H1 (cell line): ENCODE measurements around the gene TUBB8. TPM values are rescaled to one million over a fixed set of nuclear protein-coding genes. Genes with fewer than 3 reads are reported as not detected.

ENCODE experiments used
- CTCF ChIA-PET: fragments of 300-600 bp; sonication (Branson Sonifier 250); formaldehyde crosslinking; loops from one replicate; lab custom pipeline; 2021; ENCODE audit not compliant: partially characterized antibody; lab: Charles Lee
- POLR2A ChIA-PET: fragments of 300-600 bp; sonication (Branson Sonifier 250); formaldehyde crosslinking; loops from one replicate; lab custom pipeline; 2021; ENCODE audit warnings: inconsistent platforms; ENCODE audit not compliant: partially characterized antibody; lab: Charles Lee
- DNase-seq, 2 experiments: peaks; one replicate each; pipeline versions ENCODE4 v3.0.0 to v3.0.0-alpha.2; 2010 to 2022; ENCODE audit warnings: low spot score in 2 of 2, low read depth in 1 of 2, mixed read lengths in 1 of 2
- FAIRE-seq: peaks from 2 replicates; lab custom pipeline; 2011; peaks lifted over from hg19 to GRCh38; lab: Jason Lieb, UNC
- H2AFZ ChIP-seq: 2 replicates; pipeline ENCODE4 v1.8.1; 2012; ENCODE audit warnings: low read length, inconsistent platforms
- H2AK5ac ChIP-seq: 2 replicates; pipeline ENCODE4 v1.6.1; 2013; ENCODE audit warnings: low read depth, low read length
- H2BK120ac ChIP-seq: replicated peaks from 2 replicates; pipeline ENCODE3; 2013; ENCODE audit warnings: low read depth, low read length, inconsistent platforms
- H2BK12ac ChIP-seq: 2 replicates; pipeline ENCODE4 v1.6.1; 2013; ENCODE audit warnings: low read depth, low read length
- H2BK15ac ChIP-seq: 2 replicates; pipeline ENCODE4 v1.6.1; 2013; ENCODE audit warnings: low read length
- H2BK20ac ChIP-seq: 2 replicates; pipeline ENCODE4 v1.6.1; 2013; ENCODE audit warnings: low read length
- H2BK5ac ChIP-seq: 2 replicates; pipeline ENCODE4 v1.6.1; 2013; ENCODE audit warnings: low read depth, low read length
- H3K14ac ChIP-seq: 2 replicates; pipeline ENCODE4 v1.6.1; 2013; ENCODE audit warnings: inconsistent platforms; ENCODE audit not compliant: insufficient read length
- H3K18ac ChIP-seq: 2 replicates; pipeline ENCODE4 v1.6.1; 2013; ENCODE audit warnings: low read length; ENCODE audit errors: extremely low read depth
- H3K23ac ChIP-seq: 2 replicates; pipeline ENCODE4 v1.6.1; 2013; ENCODE audit warnings: inconsistent platforms; ENCODE audit not compliant: insufficient read length
- H3K23me2 ChIP-seq: 2 replicates; pipeline ENCODE4 v1.6.1; 2013; ENCODE audit warnings: low read depth, low read length
- H3K27ac ChIP-seq: 2 replicates; pipeline ENCODE4 v1.6.1; 2011; ENCODE audit warnings: low read depth, low read length, inconsistent platforms
- H3K27me3 ChIP-seq, 4 experiments: replicated peaks in 1 of 4; 1 replicate in 1 of 4; 2 replicates in 3 of 4; pipeline versions ENCODE4 v1.6.1 to v1.8.1; 2011 to 2013; ENCODE audit warnings: low read length in 3 of 4, mild to moderate bottlenecking in 3 of 4, inconsistent platforms in 2 of 4, mixed read lengths in 2 of 4, moderate library complexity in 1 of 4; ENCODE audit not compliant: control insufficient read depth in 3 of 4, insufficient read depth in 3 of 4; ENCODE audit errors: extremely low read depth in 1 of 4
- H3K36me3 ChIP-seq, 4 experiments: 2 replicates each; pipeline versions ENCODE4 v1.6.1 to v1.8.1; 2011 to 2013; ENCODE audit warnings: mild to moderate bottlenecking in 4 of 4, low read length in 3 of 4, moderate library complexity in 2 of 4, control low read depth in 1 of 4, inconsistent platforms in 1 of 4; ENCODE audit not compliant: insufficient read depth in 4 of 4, control insufficient read depth in 2 of 4
- H3K4ac ChIP-seq: replicated peaks from 2 replicates; pipeline ENCODE3; 2013; ENCODE audit warnings: low read length, low read depth, mixed read lengths, inconsistent platforms; ENCODE audit not compliant: insufficient read length
- H3K4me1 ChIP-seq, 4 experiments: replicated peaks in 1 of 4; 1 replicate in 1 of 4; 2 replicates in 3 of 4; pipeline versions ENCODE4 v1.6.1 to v1.8.1; 2011 to 2013; ENCODE audit warnings: low read length in 3 of 4, inconsistent platforms in 2 of 4, mixed read lengths in 1 of 4; ENCODE audit not compliant: insufficient read depth in 4 of 4, control insufficient read depth in 3 of 4
- H3K4me2 ChIP-seq, 2 experiments: 2 replicates each; pipeline versions ENCODE4 v1.6.1 to v1.8.1; 2011 to 2013; ENCODE audit warnings: low read depth in 2 of 2, low read length in 2 of 2, control low read depth in 1 of 2, inconsistent platforms in 1 of 2, mild to moderate bottlenecking in 1 of 2; ENCODE audit not compliant: insufficient read depth in 1 of 2
- H3K4me3 ChIP-seq, 4 experiments: fragments of 200-600, 300-600 bp in 1 of 4; sonication (generic), shearing (Covaris generic), sonication (Bioruptor Twin) in 1 of 4; 2 replicates each; pipeline versions ENCODE4 v1.5.1 to v1.8.1; 2011 to 2016; ENCODE audit warnings: low read length in 4 of 4, low read depth in 3 of 4, control low read depth in 2 of 4, inconsistent platforms in 2 of 4, mild to moderate bottlenecking in 2 of 4, mixed read lengths in 1 of 4, moderate library complexity in 1 of 4; ENCODE audit not compliant: insufficient read depth in 2 of 4; ENCODE audit errors: extremely low read depth in 1 of 4
- H3K56ac ChIP-seq: replicated peaks from 2 replicates; pipeline ENCODE3; 2013; ENCODE audit warnings: low read depth, mild to moderate bottlenecking, mixed read lengths, low read length, inconsistent platforms; ENCODE audit not compliant: insufficient read length
- H3K79me1 ChIP-seq: 2 replicates; pipeline ENCODE4 v1.6.1; 2013; ENCODE audit warnings: low read depth, low read length, control low read depth
- H3K79me2 ChIP-seq, 2 experiments: 2 replicates each; pipeline versions ENCODE4 v1.6.1 to v1.8.1; 2012 to 2013; ENCODE audit warnings: low read length in 2 of 2, mild to moderate bottlenecking in 2 of 2, inconsistent platforms in 1 of 2; ENCODE audit not compliant: insufficient read depth in 2 of 2, control insufficient read depth in 1 of 2
- H3K9ac ChIP-seq, 4 experiments: replicated peaks in 1 of 4; 1 replicate in 1 of 4; 2 replicates in 3 of 4; pipeline versions ENCODE4 v1.6.1 to v1.8.1; 2011 to 2013; ENCODE audit warnings: low read depth in 3 of 4, low read length in 3 of 4, control low read depth in 2 of 4, mild to moderate bottlenecking in 2 of 4, moderate library complexity in 2 of 4, inconsistent platforms in 1 of 4; ENCODE audit errors: extremely low read depth in 1 of 4
- H3K9me3 ChIP-seq, 2 experiments: 2 replicates each; pipeline versions ENCODE4 v1.6.1 to v1.8.1; 2012 to 2013; ENCODE audit warnings: mild to moderate bottlenecking in 2 of 2, moderate library complexity in 2 of 2, control low read depth in 1 of 2, inconsistent platforms in 1 of 2, low read depth in 1 of 2, low read length in 1 of 2, mixed read lengths in 1 of 2; ENCODE audit not compliant: insufficient read depth in 2 of 2
- H4K20me1 ChIP-seq, 2 experiments: replicated peaks in 1 of 2; 2 replicates each; pipeline versions ENCODE3 to v1.8.1; 2011 to 2013; ENCODE audit warnings: inconsistent platforms in 2 of 2, low read length in 2 of 2, mild to moderate bottlenecking in 1 of 2; ENCODE audit not compliant: insufficient read depth in 2 of 2, control insufficient read depth in 1 of 2
- H4K5ac ChIP-seq: 2 replicates; pipeline ENCODE4 v1.6.1; 2013; ENCODE audit warnings: low read length, low read depth, mixed read lengths, inconsistent platforms; ENCODE audit not compliant: insufficient read length
- H4K8ac ChIP-seq: 2 replicates; pipeline ENCODE4 v1.8.0; 2013; ENCODE audit warnings: mild to moderate bottlenecking, moderate library complexity, low read length, inconsistent platforms; ENCODE audit not compliant: insufficient read depth; ENCODE audit errors: extremely low read depth
- H4K91ac ChIP-seq: replicated peaks from 2 replicates; pipeline ENCODE3; 2013; ENCODE audit warnings: low read length, mixed read lengths, inconsistent platforms; ENCODE audit not compliant: insufficient read length
- PHF8 ChIP-seq: fragments of 200-600 bp; sonication (generic); conservative IDR thresholded peaks from 2 replicates; pipeline ENCODE4 v1.7.1; 2012; ENCODE audit warnings: low read depth, mild to moderate bottlenecking, inconsistent platforms, low read length, moderate library complexity
- SP1 ChIP-seq: IDR thresholded peaks from 2 replicates; pipeline ENCODE4 v1.6.1; 2011; ENCODE audit warnings: low read depth, low read length
- WGBS, 2 experiments: shearing (Covaris generic) in 1 of 2; methylation state at CpG; one replicate each; pipeline versions ENCODE4 v1.1.6 to v1.1.7; 2013 to 2015; ENCODE audit warnings: low lambda C conversion rate in 2 of 2, mixed read lengths in 2 of 2, inconsistent platforms in 1 of 2, low coverage in 1 of 2, missing lambda C conversion rate in 1 of 2; ENCODE audit not compliant: insufficient replicate concordance in 2 of 2, insufficient coverage in 1 of 2, insufficient read length in 1 of 2; ENCODE audit errors: extremely low coverage in 1 of 2, missing lambda C conversion rate in 1 of 2; 5-methylcytosine and 5-hydroxymethylcytosine counted together
- polyA plus RNA-seq, 7 experiments: library from polyadenylated mRNA; depleted of rRNA in 3 of 7; stranded (reverse) in 5 of 7; unstranded in 2 of 7; fragments of >200 nt in 5 of 7; fragments of 200-250 nt in 2 of 7; gene quantifications; 1 replicate in 5 of 7; 2 replicates in 1 of 7; 4 replicates in 1 of 7; pipeline versions ENCODE4 v1.2.1 to v1.2.3, GENCODE V29; 2011 to 2013; ENCODE audit warnings: missing spikeins in 2 of 7, mixed read lengths in 2 of 7
- total RNA-seq: library from RNA; stranded (reverse); fragmentation: NEBNext Ultra II Directional; extraction: Animal tissue kit (Norgen Biotek cat#: 25700); gene quantifications from 2 replicates; pipeline ENCODE4 v1.2.1, GENCODE V29; 2021
- TF ChIP-seq, protein P1 (sequence below): IDR thresholded peaks from 2 replicates; pipeline ENCODE4 v1.6.1; 2011; ENCODE audit warnings: low read length, improper control_type of control experiment

The TUBB8 gene
- total and polyA plus RNA-seq, 2 of the 8 experiments (the other 6 are each of a cell fraction or from before 2014, with no cell fraction given), result 1.4 to 1.5 TPM

DNA sequence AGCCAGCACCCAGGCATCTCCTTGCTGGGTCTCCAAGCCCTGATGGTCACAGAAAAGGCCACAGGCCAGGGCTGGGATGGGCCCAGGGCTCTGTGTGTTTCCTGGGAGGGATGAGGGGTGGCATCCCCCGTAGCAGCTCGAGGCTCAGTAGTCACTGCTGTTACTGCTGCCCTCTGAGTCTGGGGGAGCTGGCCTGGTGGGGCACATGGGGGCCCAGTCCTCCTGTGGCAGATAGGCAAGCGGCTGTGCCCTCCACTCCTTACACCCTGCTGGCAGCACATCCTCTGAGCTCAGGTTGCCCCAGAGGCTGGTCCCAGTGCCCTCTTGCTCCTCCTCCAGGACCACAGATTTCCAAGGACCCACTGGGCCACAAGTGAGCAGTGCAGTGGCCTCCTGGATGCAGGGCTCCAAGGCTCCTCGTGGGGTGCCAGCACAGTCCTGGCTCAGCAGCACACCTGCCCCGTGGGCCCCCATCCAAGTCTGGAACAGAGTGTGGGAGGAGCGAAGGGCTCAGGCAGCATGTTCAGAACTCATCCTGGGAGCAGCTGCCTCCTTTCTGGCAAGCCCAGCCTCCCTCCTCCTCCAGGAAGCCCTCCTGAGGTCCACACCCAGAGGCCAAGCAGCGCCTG, 31.5 kb upstream of the TUBB8 start:
- Histone ChIP-seq H3K23me2 (peaks cover 2% of the 10 kb centered on the region; the same call in 1 of the 2 replicates), H3K23ac (no peak overlapping the region), H3K4me3 (no peak overlapping the region), H3K9me3 (peaks cover 0 to 36% of the 10 kb centered on the region in 2 experiments; a peak in 2 of 4 replicates), H2AFZ (no peak overlapping the region), H2AK5ac (no peak overlapping the region), H3K36me3 (no peaks in the 10 kb centered on the region), H3K18ac (no peak overlapping the region), H3K56ac (no peak overlapping the region), H2BK15ac (no peak overlapping the region), H3K4ac (no peak overlapping the region), H3K9ac (no peak overlapping the region), H3K4me2 (no peak overlapping the region), H4K5ac (no peak overlapping the region), H2BK12ac (no peak overlapping the region), H4K91ac (no peak overlapping the region), H3K4me1 (no peaks in the 10 kb centered on the region), H3K27me3 (peaks cover 0 to 6% (median 4%) of the 10 kb centered on the region in 4 experiments; a peak in 4 of 7 replicates)
- ChIA-PET CTCF (interaction anchor here (1.4 kb wide), 1 partner anchor 11 kb away, joined by 4 read pairs; no protein-coding TSS in a partner anchor), POLR2A (no interaction called here)
- WGBS, 2 experiments, result 88% methylated on average over 5 of the region's 7 CpGs; no CpG with 5 or more reads in 1 of the 2 experiments
- no peak for DNase-seq
- TF ChIP-seq, protein P1, sequence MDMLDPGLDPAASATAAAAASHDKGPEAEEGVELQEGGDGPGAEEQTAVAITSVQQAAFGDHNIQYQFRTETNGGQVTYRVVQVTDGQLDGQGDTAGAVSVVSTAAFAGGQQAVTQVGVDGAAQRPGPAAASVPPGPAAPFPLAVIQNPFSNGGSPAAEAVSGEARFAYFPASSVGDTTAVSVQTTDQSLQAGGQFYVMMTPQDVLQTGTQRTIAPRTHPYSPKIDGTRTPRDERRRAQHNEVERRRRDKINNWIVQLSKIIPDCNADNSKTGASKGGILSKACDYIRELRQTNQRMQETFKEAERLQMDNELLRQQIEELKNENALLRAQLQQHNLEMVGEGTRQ, result no peak
- TF ChIP-seq SP1 (no peak), PHF8 (no peak)
- TF ChIP-seq, all 59 proteins: peak for 0
- H3K79me1 ChIP-seq, result no peaks in the 10 kb centered on the region
- H2BK120ac ChIP-seq, result no peak overlapping the region
- H2BK20ac ChIP-seq, result no peak overlapping the region
- H3K27ac ChIP-seq, result no peak overlapping the region
- H2BK5ac ChIP-seq, result no peak overlapping the region
- no peak overlapping the region for H3K14ac ChIP-seq
- H3K79me2 ChIP-seq, result no peaks in the 10 kb centered on the region
- peaks cover 0 to 2% of the 10 kb centered on the region in 2 experiments for H4K20me1 ChIP-seq
- H4K8ac ChIP-seq, result no peak overlapping the region
- no peak for FAIRE-seq
